Hindlimb muscle (tissue), 1 donor: Measurements from ENCODE around the gene MGAT5. TPM values are rescaled to one million over a fixed set of nuclear protein-coding genes. Genes with fewer than 3 reads are reported as not detected.

Experiments
- DNase-seq: peaks from one replicate; pipeline ENCODE4 v3.0.0-alpha.2; 2013
- polyA plus RNA-seq: library from polyadenylated mRNA; unstranded; fragments of 120-200 nt; gene quantifications from one replicate; pipeline ENCODE4 v1.2.1, GENCODE V29; 2013; ENCODE audit not compliant: insufficient read length

MGAT5 gene
- polyA plus RNA-seq, 1 donor = 16.5 TPM

GRCh38 chr2:134231301-134231964 lies 22.4 kb upstream of the MGAT5 start:
- no peak for DNase-seq

- DNase-seq = no peak
Measured at GRCh38 chr2:134231965-134232340, 21.9 kb upstream of the MGAT5 start.

GRCh38 chr2:134232461-134232860 lies 21.4 kb upstream of the MGAT5 start:
- DNase-seq = no peak

DNA sequence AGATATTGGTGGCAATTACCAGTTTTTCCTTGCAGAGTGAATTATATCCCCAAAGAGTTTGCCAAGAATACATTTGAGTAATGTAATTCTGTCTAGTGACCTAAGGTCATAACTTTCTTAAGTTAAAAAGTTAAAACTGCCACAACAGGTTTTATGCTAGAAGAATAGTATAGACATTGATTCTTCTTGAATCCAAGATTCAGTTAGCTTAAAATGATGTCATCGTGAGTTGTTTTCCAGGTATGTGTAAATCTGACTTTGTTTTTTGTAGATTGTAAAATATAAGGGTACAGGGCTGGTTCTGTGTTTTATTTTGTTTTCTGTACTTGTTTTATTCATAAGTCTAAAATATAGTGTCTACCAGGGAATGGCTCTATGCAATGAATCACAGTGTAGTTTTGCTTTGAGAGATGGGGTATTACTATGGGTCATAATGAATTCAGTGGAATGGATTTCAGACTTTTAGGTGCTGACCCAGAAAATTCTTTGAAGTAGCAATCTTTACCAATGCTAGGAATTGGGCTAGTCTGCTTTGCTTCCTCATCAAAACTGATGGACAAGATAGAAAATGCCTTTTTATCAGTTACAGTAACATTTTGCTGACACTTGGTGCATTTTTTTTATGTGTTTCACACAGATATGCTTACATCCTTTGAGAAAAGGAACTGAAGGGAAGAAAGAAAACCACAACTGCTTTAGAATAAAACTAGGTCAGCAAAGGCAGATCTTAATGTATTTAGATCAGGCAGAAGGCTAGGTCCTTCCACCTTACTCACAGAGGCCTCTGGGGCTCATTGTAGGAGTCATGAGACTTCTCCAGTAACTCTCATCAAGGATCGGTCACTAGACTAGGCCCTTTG lies 20.8 kb upstream of the MGAT5 start:
- DNase-seq = no peak

DNA sequence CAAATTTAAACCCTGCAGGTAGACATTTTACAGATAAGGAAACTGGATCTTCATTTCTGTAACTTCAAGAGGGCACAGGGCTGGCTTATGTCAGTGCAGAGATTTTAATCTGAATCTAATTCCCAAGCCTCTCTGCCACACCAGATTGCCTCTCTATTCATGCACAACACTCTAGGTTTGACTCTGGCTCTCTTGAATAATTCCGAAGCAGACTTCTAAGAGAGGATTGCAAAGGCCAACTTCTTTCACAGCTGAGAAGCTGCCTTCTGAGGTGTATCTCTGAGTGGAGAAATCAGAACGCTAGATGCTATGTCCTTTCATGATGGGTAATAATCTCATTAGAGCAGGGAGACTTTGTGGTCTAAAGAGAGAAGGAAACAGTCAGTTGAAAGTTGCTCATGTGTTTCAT lies 20.1 kb upstream of the MGAT5 start:
- DNase-seq = no peak

GRCh38 chr2:134234535-134234934 lies 19.3 kb upstream of the MGAT5 start:
- no peak for DNase-seq

- no peak for DNase-seq
Measured at GRCh38 chr2:134235510-134236144, 18.2 kb upstream of the MGAT5 start.

- no peak for DNase-seq
Measured at GRCh38 chr2:134238371-134238770, 15.5 kb upstream of the MGAT5 start.

DNA sequence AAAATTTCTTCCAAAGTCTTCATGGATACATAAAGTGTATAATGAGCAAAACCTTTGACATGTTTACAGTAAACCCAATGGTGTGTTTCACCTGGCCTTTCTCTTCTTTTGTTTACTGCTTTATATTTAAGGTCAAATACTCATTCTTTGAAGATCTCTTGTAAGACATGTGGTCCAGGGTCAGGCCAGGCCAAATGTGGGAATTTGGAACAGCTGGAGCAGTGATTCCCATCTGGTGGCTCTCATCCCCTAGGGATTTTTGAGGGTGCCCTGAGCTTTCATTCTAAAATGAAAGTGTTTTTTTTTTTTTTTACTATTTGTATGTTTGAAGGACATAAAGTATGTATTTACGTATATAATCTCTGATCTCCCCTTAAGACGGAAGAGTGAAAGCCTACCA lies 13.8 kb upstream of the MGAT5 start:
- DNase-seq = no peak

DNA sequence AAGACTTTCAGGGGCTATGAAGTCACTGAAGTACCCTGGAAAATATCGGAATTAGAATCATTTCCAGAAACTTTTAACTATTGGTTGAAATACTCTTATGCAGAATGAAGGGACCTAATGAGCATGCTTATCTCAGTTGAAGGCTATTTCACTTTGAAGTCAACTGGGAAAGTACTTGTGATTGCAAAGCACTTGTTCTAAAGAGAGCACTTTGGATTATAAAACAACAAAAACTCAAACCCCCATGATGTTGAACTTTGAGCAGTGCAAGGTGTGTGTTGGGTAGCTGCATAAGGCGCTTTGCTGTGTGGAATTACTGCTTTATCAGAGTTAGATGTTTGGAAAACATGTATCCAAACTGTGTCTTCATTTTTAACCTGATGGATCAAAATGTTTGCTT lies 12.0 kb upstream of the MGAT5 start:
- DNase-seq = no peak

GRCh38 chr2:134243244-134243643 lies 10.6 kb upstream of the MGAT5 start:
- no peak for DNase-seq

DNA sequence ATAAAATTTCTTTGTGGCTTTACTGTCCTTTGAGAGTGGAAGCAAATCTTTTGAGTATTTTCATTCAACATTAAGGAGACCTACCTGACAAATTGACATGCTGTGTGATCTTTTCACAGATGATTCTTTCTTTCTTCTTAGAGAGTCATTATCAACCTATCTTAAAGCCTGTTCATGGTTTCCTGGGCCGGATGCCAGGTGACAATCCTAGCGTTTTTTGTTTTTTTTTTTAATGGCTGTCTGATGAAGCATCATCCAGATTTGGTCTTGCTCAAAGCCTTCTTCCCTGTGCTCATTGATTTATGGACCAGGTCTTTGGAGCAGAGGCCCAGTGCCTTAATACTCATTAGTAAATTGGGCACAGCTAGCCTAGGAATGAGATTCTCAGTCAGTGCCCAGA lies 9.8 kb upstream of the MGAT5 start:
- DNase-seq = no peak

- DNase-seq = no peak
Measured at GRCh38 chr2:134244587-134244986, 9.3 kb upstream of the MGAT5 start.

- peak; percentile 60 for DNase-seq
Measured at GRCh38 chr2:134245340-134245984, 8.4 kb upstream of the MGAT5 start.

DNA sequence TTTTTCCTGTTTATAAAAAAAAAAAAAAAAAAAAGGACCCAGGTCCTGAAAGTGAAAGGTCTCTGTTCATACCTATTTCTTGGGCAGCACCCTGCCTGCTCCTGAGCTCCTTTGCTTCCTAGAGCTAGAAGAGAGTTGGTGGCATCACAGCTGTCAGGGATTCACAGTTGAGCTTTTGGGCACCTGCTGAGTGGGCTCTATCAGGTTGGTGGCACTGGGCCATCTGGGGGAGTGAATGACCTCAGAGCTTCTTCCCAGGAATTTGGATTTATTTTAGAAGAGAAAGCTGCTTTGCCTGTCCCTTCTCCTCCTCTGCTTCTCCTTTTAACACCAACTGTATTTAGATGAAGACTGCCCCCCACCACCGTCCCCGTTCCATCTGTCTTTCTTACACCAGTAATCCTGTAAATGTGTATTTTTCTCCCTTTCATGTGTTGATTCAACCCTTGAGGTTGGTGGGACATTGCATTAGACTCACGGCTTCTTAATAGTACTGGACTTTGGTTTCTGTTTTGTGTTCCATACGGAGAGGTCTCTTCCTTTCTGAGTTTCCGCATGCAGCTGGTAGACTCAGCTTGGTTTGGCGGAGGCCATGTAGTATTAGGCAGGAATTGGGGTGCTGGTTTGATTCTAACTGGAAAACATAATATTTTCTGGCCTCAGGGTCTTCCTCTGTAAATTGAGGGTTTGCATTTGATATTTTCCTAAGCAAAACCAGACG lies 7.6 kb upstream of the MGAT5 start:
- no peak for DNase-seq

- no peak for DNase-seq
Measured at GRCh38 chr2:134247679-134248078, 6.2 kb upstream of the MGAT5 start.

- no peak for DNase-seq
Measured at GRCh38 chr2:134248913-134249312, 5.0 kb upstream of the MGAT5 start.

- DNase-seq = no peak
Measured at GRCh38 chr2:134249755-134250154, 4.1 kb upstream of the MGAT5 start.

- no peak for DNase-seq
Measured at GRCh38 chr2:134250840-134251461, 2.9 kb upstream of the MGAT5 start.

DNA sequence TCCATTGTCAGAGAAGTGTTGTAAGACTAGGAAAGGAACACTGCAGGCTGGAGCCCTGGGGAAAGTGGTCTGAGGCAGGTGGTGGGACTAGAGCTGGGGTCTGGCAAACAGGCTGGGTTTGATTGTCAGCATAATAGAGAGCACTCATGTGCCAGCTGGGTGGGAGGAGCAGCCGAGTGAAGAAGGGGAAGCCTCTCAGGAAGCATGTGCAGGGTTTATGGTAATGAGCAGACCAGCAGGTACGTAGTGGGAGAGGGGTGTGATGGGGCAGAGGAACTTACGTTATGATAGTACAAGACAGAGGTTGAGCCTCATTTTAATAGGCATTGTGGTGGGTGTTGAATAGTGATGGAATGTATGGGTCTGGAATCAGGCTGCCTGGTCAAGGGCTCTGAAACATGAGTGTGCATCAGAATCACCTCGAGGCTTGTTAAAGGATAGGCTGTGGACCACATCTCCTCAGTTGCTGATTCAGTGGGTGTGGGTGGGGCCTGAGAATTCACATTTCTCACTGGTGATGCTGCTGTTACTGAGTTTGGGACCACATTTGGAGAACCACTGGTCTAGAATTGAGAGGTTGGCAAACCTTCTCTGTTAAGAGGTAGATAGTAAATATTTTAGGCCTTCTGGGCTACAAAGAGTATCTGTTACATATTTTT lies 1.7 kb upstream of the MGAT5 start:
- DNase-seq = no peak

DNA sequence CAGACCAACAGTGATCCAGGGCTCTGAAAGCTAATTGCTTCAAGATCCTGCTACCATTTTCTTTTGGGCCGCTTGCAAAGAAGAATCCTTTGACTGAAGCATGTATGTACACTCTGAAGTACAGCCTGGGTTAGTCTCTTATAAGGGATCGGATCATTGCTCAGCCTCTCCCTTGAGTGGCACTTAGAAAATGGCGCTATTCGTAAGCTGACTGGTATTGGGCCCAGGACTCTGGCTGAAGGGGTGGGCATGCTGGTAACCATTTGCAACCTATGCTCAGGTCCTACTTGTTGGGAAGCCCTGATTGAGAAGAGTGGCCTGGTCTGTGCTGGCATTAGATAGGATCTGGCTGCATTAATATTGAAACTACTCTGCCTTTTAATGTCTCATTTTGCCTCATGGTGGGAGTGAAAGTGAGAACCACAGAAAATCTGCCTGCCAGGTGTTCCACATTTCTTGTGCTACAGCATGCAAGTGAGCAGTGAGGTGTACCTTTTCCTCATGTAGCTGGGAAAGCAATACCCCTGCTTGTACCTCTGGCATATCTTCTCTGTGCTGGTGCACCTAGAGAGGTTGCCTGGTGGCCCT lies 661 bp upstream of the MGAT5 start:
- no peak for DNase-seq
